Kidney epithelial cell (primary cell): ENCODE measurements around the gene FAM53B. TPM values are rescaled to one million over a fixed set of nuclear protein-coding genes. Genes with fewer than 3 reads are reported as not detected.

Experiments used
- DNase-seq: peaks from one replicate; pipeline ENCODE4 v3.0.0-alpha.2; 2010; ENCODE audit warnings: low read depth
- H3K27me3 ChIP-seq: 2 replicates; pipeline ENCODE4 v1.6.0; 2011; ENCODE audit warnings: low read length; ENCODE audit not compliant: control insufficient read depth, insufficient read depth
- H3K36me3 ChIP-seq: 2 replicates; pipeline ENCODE4 v1.5.1; 2011; ENCODE audit warnings: low read length; ENCODE audit not compliant: control insufficient read depth, insufficient read depth
- H3K4me3 ChIP-seq: 2 replicates; pipeline ENCODE4 v1.5.1; 2011; ENCODE audit warnings: low read depth, mild to moderate bottlenecking, control low read depth, low read length
- CTCF ChIP-seq: IDR thresholded peaks from 2 replicates; pipeline ENCODE4 v1.5.1; 2011; ENCODE audit warnings: mild to moderate bottlenecking, moderate library complexity, low read length, control low read depth, inconsistent platforms; ENCODE audit not compliant: insufficient read depth, poor library complexity, severe bottlenecking
- total RNA-seq: library from RNA; depleted of rRNA; stranded (reverse); fragments of >200 nt; gene quantifications from 2 replicates; pipeline ENCODE4 v1.2.3, GENCODE V29; 2015

FAM53B gene
- total RNA-seq, 1 donor from 2014 or later: 16.1 TPM

GRCh38 chr10:124622158-124622557 is 122.0 kb downstream of the FAM53B start:
- Histone ChIP-seq H3K4me3 (no peak overlapping the region), H3K27me3 (no peaks in the 10 kb centered on the region), H3K36me3 (no peaks in the 10 kb centered on the region)
- TF ChIP-seq CTCF: no peak
- no peak for DNase-seq

- H3K36me3 ChIP-seq: no peaks in the 10 kb centered on the region
- H3K27me3 ChIP-seq: no peaks in the 10 kb centered on the region
- no peak for TF ChIP-seq CTCF
- no peak overlapping the region for H3K4me3 ChIP-seq
- DNase-seq: no peak
Observed at GRCh38 chr10:124621637-124622036, 122.5 kb downstream of the FAM53B start.

GRCh38 chr10:124619802-124620490 is 124.2 kb downstream of the FAM53B start:
- Histone ChIP-seq H3K4me3 (no peak overlapping the region), H3K27me3 (no peaks in the 10 kb centered on the region), H3K36me3 (no peaks in the 10 kb centered on the region)
- no peak for TF ChIP-seq CTCF
- DNase-seq: no peak

- Histone ChIP-seq H3K36me3 (no peaks in the 10 kb centered on the region), H3K4me3 (no peak overlapping the region), H3K27me3 (no peaks in the 10 kb centered on the region)
- no peak for TF ChIP-seq CTCF
- DNase-seq: no peak
Observed at GRCh38 chr10:124619195-124619594, 125.0 kb downstream of the FAM53B start.

- Histone ChIP-seq H3K27me3 (no peaks in the 10 kb centered on the region), H3K36me3 (no peaks in the 10 kb centered on the region), H3K4me3 (no peak overlapping the region)
- TF ChIP-seq CTCF: no peak
- DNase-seq: no peak
Observed at GRCh38 chr10:124618470-124619073, 125.6 kb downstream of the FAM53B start.

GRCh38 chr10:124616836-124617130 is 127.4 kb downstream of the FAM53B start:
- Histone ChIP-seq H3K4me3 (no peak overlapping the region), H3K27me3 (no peaks in the 10 kb centered on the region), H3K36me3 (no peaks in the 10 kb centered on the region)
- no peak for DNase-seq
- no peak for TF ChIP-seq CTCF
